ENCODE data around the gene ENTPD6.

The ENTPD6 gene

DNA sequence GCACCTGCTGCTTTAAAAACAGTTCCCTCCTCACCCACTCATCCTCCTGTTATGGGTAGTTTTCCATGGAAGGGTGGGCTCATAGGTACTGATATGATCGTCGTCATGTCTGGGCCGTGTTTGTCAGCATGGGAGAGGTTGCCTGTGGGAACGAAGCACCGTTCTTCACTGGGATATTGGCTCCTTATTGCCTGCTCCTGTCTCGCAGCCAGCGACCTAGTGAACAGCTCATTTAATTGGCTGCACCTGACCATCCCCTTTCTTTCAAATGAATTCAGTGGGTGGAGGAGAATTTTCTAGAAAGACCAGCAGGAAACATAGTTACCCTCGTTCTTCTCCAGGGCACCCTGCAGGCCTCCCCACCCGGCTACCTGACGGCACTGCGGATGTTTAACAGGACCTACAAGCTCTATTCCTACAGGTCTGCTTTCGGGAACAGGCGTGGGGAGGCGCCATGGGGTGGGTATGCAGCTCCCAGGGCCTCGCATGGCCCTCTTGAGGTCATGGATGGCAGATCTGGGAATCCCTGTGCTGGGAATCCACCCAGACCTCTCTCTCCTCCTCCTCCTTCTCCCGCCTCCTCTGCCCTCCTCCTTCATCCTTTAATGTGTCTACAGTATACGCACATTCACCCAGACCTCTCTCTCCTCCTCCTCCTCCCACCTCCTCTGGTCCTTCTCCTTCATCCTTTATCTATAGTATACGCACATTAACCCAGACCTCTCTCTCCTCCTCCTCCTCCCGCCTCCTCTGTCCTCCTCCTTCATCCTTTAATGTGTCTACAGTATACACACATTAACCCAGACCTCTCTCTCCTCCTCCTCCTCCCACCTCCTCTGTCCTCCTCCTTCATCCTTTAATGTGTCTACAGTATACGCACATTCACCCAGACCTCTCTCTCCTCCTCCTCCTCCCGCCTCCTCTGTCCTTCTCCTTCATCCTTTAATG is 21.9 kb downstream of the ENTPD6 start:
- TF ChIP-seq GLIS3 (CRISPR knock-in tag; IDR thresholded peaks at IDR 0.05): no peak
- TF ChIP-seq ZFP30 (CRISPR knock-in tag; IDR thresholded peaks at IDR 0.05): no peak
- no peak for TF ChIP-seq POU6F1 (CRISPR knock-in tag; IDR thresholded peaks at IDR 0.05; ENCODE audit: borderline replicate concordance, low read depth)
- TF ChIP-seq PPARA (CRISPR knock-in tag; IDR thresholded peaks at IDR 0.05; ENCODE audit: borderline replicate concordance): no peak
- TF ChIP-seq TOX (CRISPR knock-in tag; IDR thresholded peaks at IDR 0.05; ENCODE audit: borderline replicate concordance): no peak
- no peak for TF ChIP-seq ZFP3 (CRISPR knock-in tag; IDR thresholded peaks at IDR 0.05)
- no peak for TF ChIP-seq CSRNP3 (CRISPR knock-in tag; IDR thresholded peaks at IDR 0.05)
- no peak for TF ChIP-seq CSDC2 (CRISPR knock-in tag; IDR thresholded peaks at IDR 0.05)
- TF ChIP-seq ISL1 (CRISPR knock-in tag; IDR thresholded peaks at IDR 0.05): no peak
- no peak for TF ChIP-seq TCF4 (CRISPR knock-in tag; IDR thresholded peaks at IDR 0.05; ENCODE audit: borderline replicate concordance)
- no peak for TF ChIP-seq BACH2 (CRISPR knock-in tag; IDR thresholded peaks at IDR 0.05; ENCODE audit: borderline replicate concordance)
- TF ChIP-seq PATZ1 (CRISPR knock-in tag; IDR thresholded peaks at IDR 0.05; ENCODE audit: borderline replicate concordance): no peak
- TF ChIP-seq RARB (CRISPR knock-in tag; IDR thresholded peaks at IDR 0.05): no peak
- ATAC-seq: no peak

GRCh38 chr20:25218109-25218486 is 22.6 kb downstream of the ENTPD6 start:
- TF ChIP-seq ESRRG (CRISPR knock-in tag; IDR thresholded peaks at IDR 0.05) (no peak), OSR1 (CRISPR knock-in tag; IDR thresholded peaks at IDR 0.05) (no peak), CREB5 (CRISPR knock-in tag; IDR thresholded peaks at IDR 0.05; ENCODE audit: low read depth) (no peak)
- ATAC-seq: no peak

DNA sequence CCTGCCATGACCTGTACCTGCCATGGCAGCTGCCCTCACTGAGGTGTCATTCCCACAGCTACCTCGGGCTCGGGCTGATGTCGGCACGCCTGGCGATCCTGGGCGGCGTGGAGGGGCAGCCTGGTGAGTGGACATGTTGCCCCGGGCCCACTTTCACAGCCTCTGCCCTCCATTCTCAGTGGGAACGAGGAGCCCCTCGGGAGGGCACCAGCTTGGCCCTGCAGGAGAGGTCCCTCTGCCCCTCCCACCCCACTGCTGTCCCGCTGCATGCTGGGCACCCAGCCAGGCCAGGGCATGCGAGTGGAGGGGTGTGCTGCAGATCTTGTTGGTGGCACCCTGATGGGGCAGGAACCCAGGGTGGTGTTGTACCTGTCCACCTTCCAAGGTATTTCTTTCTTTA is 23.0 kb downstream of the ENTPD6 start:
- no peak for ATAC-seq
- TF ChIP-seq CSRNP3 (CRISPR knock-in tag; IDR thresholded peaks at IDR 0.05) (no peak), PATZ1 (CRISPR knock-in tag; IDR thresholded peaks at IDR 0.05; ENCODE audit: borderline replicate concordance) (no peak), TOX (CRISPR knock-in tag; IDR thresholded peaks at IDR 0.05; ENCODE audit: borderline replicate concordance) (no peak), PPARA (CRISPR knock-in tag; IDR thresholded peaks at IDR 0.05; ENCODE audit: borderline replicate concordance) (no peak), ZC3H10 (CRISPR knock-in tag; IDR thresholded peaks at IDR 0.05) (no peak), ARNTL (CRISPR knock-in tag; IDR thresholded peaks at IDR 0.05; ENCODE audit: borderline replicate concordance, low read depth) (no peak), ESRRG (CRISPR knock-in tag; IDR thresholded peaks at IDR 0.05) (no peak), TCF4 (CRISPR knock-in tag; IDR thresholded peaks at IDR 0.05; ENCODE audit: borderline replicate concordance) (no peak), GLIS3 (CRISPR knock-in tag; IDR thresholded peaks at IDR 0.05) (no peak), RARB (CRISPR knock-in tag; IDR thresholded peaks at IDR 0.05) (no peak), ZNF8 (CRISPR knock-in tag; IDR thresholded peaks at IDR 0.05) (no peak)
